Stimulated activated CD8-positive, alpha-beta memory T cell treated with anti-CD3 and anti-CD28 coated beads, Interleukin-4, amount 100 ng/mL, for 4 hours (primary cell): ENCODE data around the gene A3GALT2.

ENCODE experiments used
- DNase-seq, 2 donors: peaks; one replicate each; pipeline ENCODE4 v3.0.0-alpha.2; 2020; ENCODE audit warnings: low read depth in 2 of 2, low spot score in 1 of 2

A3GALT2 gene

GRCh38 chr1:33272930-33273329 is 48.0 kb downstream of the A3GALT2 start:
- no peak for DNase-seq

GRCh38 chr1:33272509-33272908 is 48.4 kb downstream of the A3GALT2 start:
- no peak for DNase-seq

GRCh38 chr1:33271666-33272505 is 49.0 kb downstream of the A3GALT2 start:
- no peak for DNase-seq

GRCh38 chr1:33270808-33271465 is 50.0 kb downstream of the A3GALT2 start:
- DNase-seq: no peak

GRCh38 chr1:33270379-33270778 is 50.5 kb downstream of the A3GALT2 start:
- DNase-seq: no peak

- DNase-seq: no peak
Observed at GRCh38 chr1:33269621-33270020, 51.3 kb downstream of the A3GALT2 start.

- no peak for DNase-seq
Observed at GRCh38 chr1:33268927-33269610, 51.8 kb downstream of the A3GALT2 start.

GRCh38 chr1:33268457-33268856 is 52.4 kb downstream of the A3GALT2 start:
- no peak for DNase-seq

- DNase-seq: no peak
Observed at GRCh38 chr1:33267468-33268205, 53.3 kb downstream of the A3GALT2 start.

- DNase-seq: no peak
Observed at GRCh38 chr1:33266766-33267165, 54.1 kb downstream of the A3GALT2 start.

- no peak for DNase-seq
Observed at GRCh38 chr1:33265780-33266605, 54.9 kb downstream of the A3GALT2 start.

- DNase-seq: no peak
Observed at GRCh38 chr1:33263890-33264504, 56.9 kb downstream of the A3GALT2 start.

GRCh38 chr1:33261344-33261743 is 59.6 kb downstream of the A3GALT2 start:
- DNase-seq: no peak

GRCh38 chr1:33260439-33260838 is 60.5 kb downstream of the A3GALT2 start:
- DNase-seq: no peak

GRCh38 chr1:33259879-33260278 is 61.0 kb downstream of the A3GALT2 start:
- no peak for DNase-seq

- no peak for DNase-seq
Observed at GRCh38 chr1:33258788-33259274, 62.1 kb downstream of the A3GALT2 start.

- DNase-seq: no peak
Observed at GRCh38 chr1:33257772-33258712, 62.9 kb downstream of the A3GALT2 start.

GRCh38 chr1:33257207-33257771 is 63.6 kb downstream of the A3GALT2 start:
- no peak for DNase-seq
